Common myeloid progenitor, CD34-positive (primary cell): Measurements from ENCODE around the gene IFNG. TPM values are rescaled to one million over a fixed set of nuclear protein-coding genes. Genes with fewer than 3 reads are reported as not detected.
A peak's percentile ranks its signal among the peaks of the same experiment; 100 is the strongest.
"Not testable (repeated sequence)": the region's sequence is repeated elsewhere in the genome, so short reads cannot be mapped to it uniquely, and the experiment has no call there.

Experiments
- CTCF ChIA-PET: fragments of 350-600 bp; sonication (Branson Sonifier 250); formaldehyde crosslinking; loops from one replicate; lab custom pipeline; 2021; ENCODE audit warnings: antibody characterized with exemption; lab: Charles Lee
- POLR2A ChIA-PET: fragments of 350-600 bp; sonication (Branson Sonifier 250); formaldehyde crosslinking; loops from one replicate; lab custom pipeline; 2021; ENCODE audit warnings: antibody characterized with exemption; lab: Charles Lee
- DNase-seq, 3 donors: peaks; one replicate each; pipeline versions ENCODE4 v3.0.0 to v3.0.0-alpha.2; 2013
- H3K27ac ChIP-seq, 2 experiments: 1 replicate in 1 of 2; 2 replicates in 1 of 2; pipeline ENCODE4 v1.7.0; 2013; ENCODE audit warnings: inconsistent platforms in 2 of 2, low read length in 2 of 2, mild to moderate bottlenecking in 2 of 2, low read depth in 1 of 2, moderate library complexity in 1 of 2; ENCODE audit not compliant: severe bottlenecking in 2 of 2, insufficient read depth in 1 of 2, poor library complexity in 1 of 2
- H3K27me3 ChIP-seq, 5 experiments: replicated peaks in 2 of 5; 1 replicate in 3 of 5; 2 replicates in 2 of 5; pipeline versions ENCODE4 v1.6.1 to v1.7.0; 2013; ENCODE audit warnings: low read length in 4 of 5, mild to moderate bottlenecking in 2 of 5, moderate library complexity in 2 of 5, inconsistent platforms in 1 of 5; ENCODE audit not compliant: insufficient read depth in 5 of 5, control insufficient read depth in 4 of 5
- H3K36me3 ChIP-seq, 4 experiments: 1 replicate in 2 of 4; 2 replicates in 2 of 4; pipeline versions ENCODE4 v1.6.1 to v1.7.0; 2013; ENCODE audit warnings: low read length in 3 of 4, control low read depth in 1 of 4, mild to moderate bottlenecking in 1 of 4; ENCODE audit not compliant: control insufficient read depth in 4 of 4, insufficient read depth in 4 of 4
- H3K4me1 ChIP-seq, 4 experiments: 1 replicate in 3 of 4; 2 replicates in 1 of 4; pipeline versions ENCODE4 v1.6.1 to v1.7.1; 2013; ENCODE audit warnings: low read length in 3 of 4, mild to moderate bottlenecking in 3 of 4, control low read depth in 1 of 4, inconsistent platforms in 1 of 4, moderate library complexity in 1 of 4; ENCODE audit not compliant: control insufficient read depth in 4 of 4, insufficient read depth in 4 of 4; ENCODE audit errors: control extremely low read depth in 1 of 4
- H3K4me3 ChIP-seq, 7 experiments: 1 replicate in 4 of 7; 2 replicates in 3 of 7; pipeline versions ENCODE4 v1.5.1 to v1.7.0; 2013; ENCODE audit warnings: mild to moderate bottlenecking in 7 of 7, low read length in 6 of 7, moderate library complexity in 6 of 7, inconsistent platforms in 2 of 7, low read depth in 2 of 7, control low read depth in 1 of 7; ENCODE audit not compliant: insufficient read depth in 4 of 7, control insufficient read depth in 1 of 7; ENCODE audit errors: extremely low read depth in 1 of 7
- H3K9me3 ChIP-seq, 5 experiments: 1 replicate in 4 of 5; 2 replicates in 1 of 5; pipeline versions ENCODE4 v1.6.1 to v1.7.1; 2013; ENCODE audit warnings: low read length in 4 of 5, mild to moderate bottlenecking in 2 of 5, inconsistent platforms in 1 of 5, low read depth in 1 of 5, moderate library complexity in 1 of 5; ENCODE audit not compliant: control insufficient read depth in 4 of 5, insufficient read depth in 2 of 5; ENCODE audit errors: control extremely low read depth in 1 of 5
- WGBS: methylation state at CpG from one replicate; pipeline ENCODE4 v1.1.5; 2013; ENCODE audit not compliant: insufficient coverage; 5-methylcytosine and 5-hydroxymethylcytosine counted together
- polyA plus RNA-seq: library from polyadenylated mRNA; unstranded; fragments of 120-200 nt; gene quantifications from one replicate; pipeline ENCODE4 v1.2.1, GENCODE V29; 2013

Gene IFNG
- 0.04 TPM for polyA plus RNA-seq

- 78% methylated on average over 1 of the region's 5 CpGs for WGBS
- H3K4me3 ChIP-seq: no peak within 1 kb of the TSS
- no peak within 1 kb of the TSS for H3K27ac ChIP-seq
- peaks cover 0 to 2% (median 0%) of the 10 kb centered on the region in 5 experiments for H3K27me3 ChIP-seq
- ChIA-PET POLR2A (no interaction called here), CTCF (interaction anchor here (1.6 to 2.4 kb wide), 3 partner anchors 12 to 804 kb away, joined by 3 to 7 read pairs (median 4); no protein-coding TSS in a partner anchor)
- no peak for DNase-seq
- H3K9me3 ChIP-seq: no peaks in the 10 kb centered on the region
- H3K36me3 ChIP-seq: no peaks in the 10 kb centered on the region
- H3K4me1 ChIP-seq: no peaks in the 10 kb centered on the region
These were observed at the start of gene IFNG for GRCh38 chr12:68159681-68160304. Gene IFNG (minus strand): TSS chr12:68159740. CDS start chr12:68159615, 125 bp downstream.

- H3K27ac ChIP-seq, DNase-seq, H3K27me3 ChIP-seq, H3K4me3 ChIP-seq, H3K9me3 ChIP-seq, H3K4me1 ChIP-seq, H3K36me3 ChIP-seq, CTCF ChIA-PET: not testable (repeated sequence)
- WGBS: 83% methylated on average over 10 of the region's 12 CpGs
- POLR2A ChIA-PET: interaction anchor here (0.5 kb wide), 1 partner anchor 427 kb away, joined by 3 read pairs; no protein-coding TSS in a partner anchor
These were observed 49.6 kb upstream of the IFNG start for GRCh38 chr12:68209048-68209728.

- no peak for DNase-seq
- POLR2A ChIA-PET: no interaction called here
- no peaks in the 10 kb centered on the region for H3K9me3 ChIP-seq
- no peaks in the 10 kb centered on the region for H3K36me3 ChIP-seq
- no peaks in the 10 kb centered on the region for H3K4me1 ChIP-seq
- no peak overlapping the region for H3K4me3 ChIP-seq
- H3K27me3 ChIP-seq: peaks cover 0 to 2% (median 0%) of the 10 kb centered on the region in 5 experiments
- CTCF ChIA-PET: no interaction called here
- no peak overlapping the region for H3K27ac ChIP-seq
These were observed 47.7 kb upstream of the IFNG start for GRCh38 chr12:68207276-68207675.

GRCh38 chr12:68206446-68206845 lies 46.9 kb upstream of the IFNG start:
- Histone ChIP-seq H3K27ac (no peak overlapping the region), H3K4me1 (no peaks in the 10 kb centered on the region), H3K27me3 (peaks cover 0 to 2% (median 0%) of the 10 kb centered on the region in 5 experiments), H3K9me3 (no peaks in the 10 kb centered on the region), H3K36me3 (no peaks in the 10 kb centered on the region), H3K4me3 (no peak overlapping the region)
- POLR2A ChIA-PET: no interaction called here
- DNase-seq: no peak
- CTCF ChIA-PET: no interaction called here
- 56% methylated on average over 1 of the region's 1 CpG for WGBS

- no peaks in the 10 kb centered on the region for H3K9me3 ChIP-seq
- H3K4me3 ChIP-seq: no peak overlapping the region
- no peak overlapping the region for H3K27ac ChIP-seq
- 75% methylated on average over 1 of the region's 5 CpGs for WGBS
- no peaks in the 10 kb centered on the region for H3K36me3 ChIP-seq
- POLR2A ChIA-PET: no interaction called here
- peak in 1 of 3 donors; percentile 12 for DNase-seq
- peaks cover 0 to 9% (median 2%) of the 10 kb centered on the region in 4 experiments for H3K4me1 ChIP-seq
- CTCF ChIA-PET: no interaction called here
- peaks cover 0 to 2% (median 0%) of the 10 kb centered on the region in 5 experiments for H3K27me3 ChIP-seq
These were observed 43.9 kb upstream of the IFNG start for GRCh38 chr12:68203460-68203875.

- H3K4me3 ChIP-seq: no peak overlapping the region
- POLR2A ChIA-PET: no interaction called here
- H3K36me3 ChIP-seq: no peaks in the 10 kb centered on the region
- H3K27ac ChIP-seq: no peak overlapping the region
- CTCF ChIA-PET: no interaction called here
- H3K4me1 ChIP-seq: peaks cover 0 to 9% (median 2%) of the 10 kb centered on the region in 4 experiments
- DNase-seq: no peak
- no peaks in the 10 kb centered on the region for H3K9me3 ChIP-seq
- H3K27me3 ChIP-seq: peaks cover 0 to 2% (median 0%) of the 10 kb centered on the region in 5 experiments
- whole genome bisulfite sequencing: 13% methylated on average over 2 of the region's 2 CpGs
These were observed 41.3 kb upstream of the IFNG start for GRCh38 chr12:68200854-68201253.

- no peak overlapping the region for H3K4me3 ChIP-seq
- DNase-seq: no peak
- H3K27ac ChIP-seq: no peak overlapping the region
- no CpG with 5 or more reads among the region's 1 CpG for WGBS
- CTCF ChIA-PET: interaction anchor here (1.0 kb wide), 1 partner anchor 32 kb away, joined by 3 read pairs; no protein-coding TSS in a partner anchor
- H3K27me3 ChIP-seq: peaks cover 0 to 2% (median 0%) of the 10 kb centered on the region in 5 experiments
- H3K4me1 ChIP-seq: peaks cover 0 to 9% (median 2%) of the 10 kb centered on the region in 4 experiments
- no peaks in the 10 kb centered on the region for H3K36me3 ChIP-seq
- POLR2A ChIA-PET: no interaction called here
- no peaks in the 10 kb centered on the region for H3K9me3 ChIP-seq
These were observed 39.6 kb upstream of the IFNG start for GRCh38 chr12:68199127-68199526.
